HG03060 (cell line): ENCODE data around the gene ABCB9.

Experiments
- ATAC-seq: cut with Tn5 transposase; IDR thresholded peaks from one replicate; pipeline ENCODE4 v1.9.1; 2021; ENCODE audit warnings: low read depth, moderate number of reproducible peaks; ENCODE audit not compliant: unreplicated experiment

The ABCB9 gene

DNA sequence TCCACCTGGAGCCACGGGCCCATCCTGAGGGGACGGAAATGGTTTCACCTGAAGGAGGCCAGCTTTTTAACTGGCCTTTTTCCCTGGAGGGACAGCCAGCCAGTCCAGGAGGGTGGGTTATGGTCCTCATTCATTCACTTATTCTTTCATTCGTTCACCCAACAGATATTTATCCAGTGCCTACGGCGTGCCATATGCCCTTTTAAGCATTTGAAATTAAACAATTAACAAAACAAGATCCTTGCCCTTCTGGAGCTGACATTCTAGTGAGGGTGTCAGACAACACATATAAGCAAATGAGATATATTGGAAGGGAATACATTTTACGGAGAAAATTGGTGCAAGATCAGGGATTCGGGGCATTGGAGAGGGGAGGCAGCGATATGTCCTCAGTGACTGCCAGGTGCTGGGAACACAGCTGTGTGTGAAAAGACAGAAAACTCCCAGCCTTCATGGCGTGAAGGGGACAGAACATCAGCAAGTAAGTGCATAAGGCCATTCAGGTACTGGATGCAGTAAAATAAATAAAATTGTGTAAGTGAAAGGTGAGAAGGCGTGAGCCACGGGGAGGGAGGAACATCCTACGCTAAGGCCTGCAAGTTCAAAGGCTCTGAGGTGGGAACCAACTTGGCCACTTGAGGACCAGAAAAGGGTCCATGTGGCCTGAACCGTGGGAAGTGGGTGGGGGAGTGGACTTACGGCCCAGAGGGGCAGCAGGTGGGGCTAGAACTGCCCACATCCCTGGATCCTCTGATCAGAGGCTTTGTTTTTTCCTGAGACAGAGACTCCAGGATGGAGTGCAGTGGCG, 684 bp upstream of the ABCB9 start:
- no peak for ATAC-seq

DNA sequence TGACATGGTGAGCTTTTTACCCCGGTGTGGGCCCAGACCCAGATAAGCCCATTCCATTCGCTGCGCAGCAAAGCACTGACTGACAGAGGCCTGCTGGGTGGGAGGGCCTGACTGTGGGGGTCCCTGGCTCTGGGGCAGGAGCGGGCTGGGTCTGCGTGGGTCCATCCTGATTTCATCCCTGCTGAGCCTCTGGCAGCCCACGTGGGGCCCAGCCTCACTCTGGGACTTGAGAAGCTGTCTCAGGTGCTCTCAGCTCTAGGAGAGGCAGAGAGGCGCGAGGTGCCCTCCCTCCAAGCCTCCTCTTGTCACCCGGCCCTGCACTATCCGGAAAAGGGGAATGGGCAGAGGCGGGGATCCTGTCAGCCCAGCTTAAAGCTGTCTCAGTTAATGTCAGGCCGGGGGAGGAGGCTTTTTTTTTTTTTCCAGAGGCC, 927 bp downstream of the ABCB9 start:
- ATAC-seq: no peak

GRCh38 chr12:122964439-122965257, 1.6 kb downstream of the ABCB9 start:
- ATAC-seq: no peak

GRCh38 chr12:122963941-122964265, 2.4 kb downstream of the ABCB9 start:
- no peak for ATAC-seq

DNA sequence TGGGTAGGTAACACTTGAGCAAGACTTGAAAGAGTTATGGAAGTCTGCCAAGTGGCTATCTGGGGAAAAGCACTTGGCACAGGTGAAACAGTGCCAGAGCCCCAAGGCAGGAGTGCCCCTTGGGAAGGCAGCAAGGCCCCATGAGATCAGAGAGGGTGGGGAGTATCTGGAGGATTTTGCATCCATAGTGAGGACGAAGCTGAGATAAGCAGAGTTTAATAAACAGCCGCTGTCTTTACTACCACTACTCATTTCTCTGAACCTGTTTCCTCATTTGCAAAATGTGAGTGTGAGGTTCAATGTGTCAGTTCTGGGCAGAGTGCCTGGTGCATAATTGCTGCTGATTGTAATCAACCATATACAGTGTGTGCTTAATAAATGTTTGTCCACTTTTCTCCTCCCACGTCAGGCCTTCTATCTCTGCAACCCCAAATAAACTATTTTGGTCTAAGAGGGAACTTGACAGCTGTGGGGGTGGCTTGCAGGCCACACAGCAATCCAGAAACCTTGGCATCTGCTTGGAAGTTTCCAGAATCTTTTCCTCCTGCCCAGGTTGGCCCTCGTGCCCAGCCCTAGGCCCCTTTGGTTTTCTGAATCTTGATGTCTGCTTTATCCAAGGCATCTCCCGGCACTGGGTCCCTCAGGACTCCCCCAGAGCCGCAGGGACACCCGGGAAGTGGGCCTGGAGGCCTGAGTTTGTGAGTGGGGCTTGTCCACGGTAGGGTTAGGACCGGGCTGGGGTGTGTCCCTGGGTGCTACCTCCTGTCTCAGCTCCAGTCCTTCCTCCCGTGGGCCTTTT, 4.5 kb downstream of the ABCB9 start:
- ATAC-seq: no peak

GRCh38 chr12:122960193-122960569, 6.1 kb downstream of the ABCB9 start:
- ATAC-seq: no peak

- no peak for ATAC-seq
Observed at GRCh38 chr12:122959566-122960192, 6.6 kb downstream of the ABCB9 start.

- ATAC-seq: no peak
Observed at GRCh38 chr12:122958198-122958888, 7.9 kb downstream of the ABCB9 start.

DNA sequence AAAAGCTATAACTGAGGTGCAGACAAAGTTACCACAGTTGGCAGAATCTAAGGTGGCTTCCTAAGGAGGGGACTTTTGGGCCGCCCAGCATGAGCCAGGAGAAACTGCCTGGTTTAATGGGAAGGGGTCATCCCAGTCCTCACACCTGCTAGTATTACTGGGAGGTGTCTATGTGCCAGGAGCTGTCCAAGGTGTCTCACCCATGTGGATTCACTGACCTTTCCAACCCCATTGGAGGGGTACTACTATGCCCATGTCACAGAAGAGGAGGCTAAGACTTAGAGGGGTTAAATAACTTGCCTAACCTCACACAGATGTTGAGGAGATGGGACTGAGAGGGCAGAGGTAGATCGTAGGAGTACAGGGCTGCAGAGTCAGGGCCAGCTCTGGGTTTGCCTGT, 10.2 kb downstream of the ABCB9 start:
- no peak for ATAC-seq

GRCh38 chr12:122955156-122955555, 11.1 kb downstream of the ABCB9 start:
- no peak for ATAC-seq

DNA sequence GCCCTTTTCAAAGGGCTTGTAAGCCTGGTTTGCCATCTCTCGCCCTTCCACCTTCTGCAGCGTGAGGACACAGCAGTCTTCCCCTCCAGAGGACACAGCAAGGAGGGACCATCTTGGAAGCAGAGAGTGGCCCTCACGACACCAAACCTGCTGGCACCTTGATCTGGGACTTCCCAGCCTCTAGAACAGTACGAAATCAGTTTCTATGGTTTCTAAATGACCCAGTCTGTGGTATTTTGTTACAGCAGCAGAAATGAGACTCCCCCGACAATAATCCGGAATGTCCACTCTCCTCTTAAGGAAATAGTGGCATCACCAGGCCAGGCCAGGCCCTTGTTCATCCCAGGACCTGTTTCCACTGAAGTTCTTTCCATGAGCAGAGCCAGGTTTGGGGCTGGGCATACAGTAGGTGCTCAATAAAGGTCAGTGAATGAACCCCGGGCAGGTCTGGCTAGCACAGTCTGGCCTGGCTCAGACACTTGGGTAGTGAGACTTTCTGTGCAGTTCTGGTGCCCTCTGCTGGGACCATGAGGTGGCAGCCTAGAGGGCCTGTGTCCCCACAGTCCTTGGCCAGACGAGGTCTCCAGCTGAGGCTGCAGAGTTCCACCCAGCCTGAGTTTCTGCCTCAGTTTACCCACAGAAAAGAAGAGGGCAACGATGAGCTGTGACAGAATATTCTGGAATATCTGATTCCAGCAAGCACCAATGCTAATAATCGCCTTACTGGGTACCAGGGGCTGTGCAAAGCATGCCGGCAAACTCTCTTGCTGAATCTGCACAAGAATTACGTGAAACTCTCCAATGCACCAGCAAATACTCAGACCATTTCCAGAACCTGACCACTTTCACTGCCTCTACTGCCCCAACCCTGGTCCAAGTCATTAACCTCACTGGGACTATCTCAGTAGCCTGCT, 14.0 kb downstream of the ABCB9 start:
- peak; percentile 49 for ATAC-seq

DNA sequence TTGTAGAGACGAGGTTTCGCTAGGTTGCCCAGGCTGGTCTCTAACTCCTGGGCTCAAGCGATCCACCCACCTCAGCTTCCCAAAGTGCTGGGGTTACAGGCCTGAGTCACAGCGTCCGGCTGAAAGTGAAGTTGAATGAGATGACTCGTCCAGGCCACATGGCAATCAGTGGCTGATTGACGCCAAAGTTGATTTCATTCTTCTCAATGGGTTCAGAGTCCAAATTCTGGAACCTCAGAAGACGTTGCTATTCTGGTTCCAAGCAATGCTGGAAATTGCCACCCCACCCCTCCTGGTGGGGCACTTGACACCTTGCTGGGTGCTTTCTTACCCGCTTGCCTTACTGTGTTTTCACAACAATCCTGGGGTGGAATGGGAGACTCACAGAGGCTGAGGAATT, 14.9 kb downstream of the ABCB9 start:
- no peak for ATAC-seq

GRCh38 chr12:122949816-122950675, 16.2 kb downstream of the ABCB9 start:
- no peak for ATAC-seq

- ATAC-seq: no peak
Observed at GRCh38 chr12:122949405-122949804, 16.9 kb downstream of the ABCB9 start.

- ATAC-seq: no peak
Observed at GRCh38 chr12:122948605-122949004, 17.7 kb downstream of the ABCB9 start.

GRCh38 chr12:122947352-122947792, 18.9 kb downstream of the ABCB9 start:
- no peak for ATAC-seq

DNA sequence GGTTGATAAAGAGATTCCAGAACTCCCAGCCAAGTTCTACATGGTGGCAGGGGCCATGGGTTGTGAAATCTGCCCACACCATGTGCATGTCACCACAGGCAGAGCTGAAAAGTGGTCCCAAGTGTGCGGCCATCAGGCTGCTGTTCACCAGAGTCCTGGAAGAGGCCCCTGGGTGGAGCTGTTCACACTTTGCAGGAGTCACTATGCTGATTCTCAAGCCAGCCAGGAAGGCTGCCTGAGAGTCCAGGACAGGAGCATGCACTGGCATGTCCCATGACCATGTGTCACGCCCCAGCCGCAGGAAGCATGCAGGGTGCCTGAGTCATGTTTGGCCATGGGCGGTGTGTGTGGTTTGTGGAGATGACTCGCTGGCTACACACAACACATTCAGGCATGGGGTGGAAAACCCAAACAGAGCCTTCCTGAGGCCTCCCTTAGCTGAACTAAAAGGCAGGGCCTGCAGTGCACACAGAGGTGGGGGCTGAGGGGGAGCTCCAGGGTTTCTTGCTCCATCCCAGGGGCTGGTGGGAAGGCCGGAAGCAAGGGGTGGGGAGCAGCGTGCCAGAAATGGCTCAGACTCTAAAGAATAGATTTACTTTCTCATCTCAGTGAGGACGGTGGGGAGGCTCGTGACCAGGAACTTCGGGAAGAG, 19.4 kb downstream of the ABCB9 start:
- no peak for ATAC-seq
